Measurements from ENCODE around the gene DNM1L.

DNM1L gene

DNA sequence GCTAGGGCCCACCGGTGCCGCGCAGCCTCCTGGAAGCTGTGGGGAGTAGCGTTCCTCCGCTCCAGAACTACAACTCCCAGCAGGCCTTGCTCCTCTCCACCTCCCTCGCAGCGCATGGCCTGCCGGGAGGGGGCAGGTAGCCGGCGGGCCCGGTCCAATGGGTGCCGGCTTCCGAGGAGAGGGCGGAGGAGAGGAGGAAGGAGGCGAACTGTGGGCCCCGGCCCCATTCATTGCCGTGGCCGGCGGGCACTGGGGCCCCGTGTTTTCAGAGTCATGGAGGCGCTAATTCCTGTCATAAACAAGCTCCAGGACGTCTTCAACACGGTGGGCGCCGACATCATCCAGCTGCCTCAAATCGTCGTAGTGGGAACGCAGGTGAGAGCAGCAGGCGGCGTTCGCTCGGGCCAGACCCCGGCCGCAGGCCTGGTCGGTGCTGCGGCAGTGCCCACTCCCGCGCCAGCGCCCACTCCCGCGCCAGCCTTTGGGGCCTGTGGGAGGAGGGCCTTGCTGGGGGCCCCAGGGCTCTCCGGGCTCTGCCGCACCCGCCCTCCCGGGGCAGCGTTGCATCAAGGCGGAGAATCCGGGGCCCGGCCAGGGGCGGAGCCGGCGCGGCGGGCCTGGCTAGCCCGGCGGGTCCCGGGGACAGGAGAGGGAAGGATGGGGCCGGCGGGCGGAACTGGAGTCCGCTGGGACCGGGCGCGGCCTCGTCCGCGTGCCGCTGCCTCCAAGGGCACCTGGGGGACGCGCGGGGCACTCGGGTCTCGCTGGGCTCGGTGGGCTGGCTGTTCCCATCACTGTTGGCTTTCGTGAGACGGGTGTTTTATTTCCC, at the start of gene DNM1L:
Gene DNM1L (plus strand): TSS at position 211 of the 829 bp plus-strand sequence. CDS start 63 bp downstream, at position 274.
- peak; percentile 93 for DNase-seq

DNA sequence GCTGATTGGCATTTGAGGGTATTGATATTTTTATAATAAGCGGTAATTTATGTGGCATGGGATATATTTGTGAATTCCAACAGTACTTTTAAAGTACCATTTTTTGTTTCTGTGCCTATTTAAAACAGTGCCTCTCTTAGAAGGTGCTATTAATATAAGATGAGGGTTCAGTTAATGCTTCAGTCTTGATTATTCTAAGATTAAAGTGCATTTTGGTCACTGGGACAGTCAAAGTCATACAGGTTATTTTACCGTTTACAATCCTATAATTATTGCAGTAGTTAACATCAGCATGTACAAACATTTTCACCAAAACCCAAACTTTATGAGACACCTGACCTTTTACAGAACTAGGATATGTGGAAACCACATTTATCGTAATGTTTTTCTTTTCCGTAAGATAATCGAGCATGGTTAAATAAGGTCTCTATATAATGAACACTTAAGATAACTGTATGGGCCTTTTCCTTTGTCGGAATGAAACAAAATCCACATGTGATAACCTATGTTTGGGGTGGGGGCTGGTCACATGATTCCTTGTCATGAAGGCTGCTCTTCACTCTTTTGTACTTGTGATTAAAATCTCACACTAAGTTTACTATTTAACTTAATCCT, 37.7 kb upstream of the DNM1L start:
- DNase-seq, result no peak

DNA sequence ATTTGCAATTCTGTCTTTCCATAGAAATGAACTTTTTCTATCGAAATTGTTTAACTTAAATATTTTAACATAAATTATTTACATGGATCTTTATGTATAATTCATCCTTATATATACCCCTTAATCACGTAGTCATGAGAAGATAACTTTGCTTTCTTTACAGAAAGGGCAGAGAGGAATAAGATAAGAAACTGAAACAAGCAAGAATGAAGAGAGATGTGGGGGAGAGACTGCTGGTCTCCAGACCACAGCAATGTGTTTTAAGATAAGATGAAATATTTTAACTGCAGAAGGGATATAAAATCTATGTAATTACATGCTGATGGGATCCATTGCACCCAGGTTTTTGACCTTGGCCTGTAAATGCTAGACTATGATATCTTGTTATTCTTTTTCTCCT, 34.7 kb upstream of the DNM1L start:
- no peak for DNase-seq

DNA sequence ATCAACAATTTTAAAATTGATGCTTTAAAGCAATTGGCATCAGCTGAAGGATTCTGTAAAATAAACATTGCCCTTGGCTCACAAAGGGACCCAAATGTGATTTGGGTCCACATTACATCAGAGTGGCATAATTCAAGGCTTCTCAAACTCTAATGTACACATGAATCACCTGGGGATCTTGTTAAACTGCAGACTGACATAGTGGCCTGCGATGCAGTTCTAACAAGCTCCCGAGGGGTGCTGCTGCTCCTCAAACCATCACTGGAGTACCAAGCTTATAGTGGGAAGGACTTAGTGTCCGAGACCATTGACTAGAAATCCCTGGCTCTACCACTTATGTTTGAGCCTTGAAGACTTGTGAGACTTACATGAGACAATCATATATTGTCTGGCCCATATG, 31.8 kb upstream of the DNM1L start:
- no peak for DNase-seq

DNA sequence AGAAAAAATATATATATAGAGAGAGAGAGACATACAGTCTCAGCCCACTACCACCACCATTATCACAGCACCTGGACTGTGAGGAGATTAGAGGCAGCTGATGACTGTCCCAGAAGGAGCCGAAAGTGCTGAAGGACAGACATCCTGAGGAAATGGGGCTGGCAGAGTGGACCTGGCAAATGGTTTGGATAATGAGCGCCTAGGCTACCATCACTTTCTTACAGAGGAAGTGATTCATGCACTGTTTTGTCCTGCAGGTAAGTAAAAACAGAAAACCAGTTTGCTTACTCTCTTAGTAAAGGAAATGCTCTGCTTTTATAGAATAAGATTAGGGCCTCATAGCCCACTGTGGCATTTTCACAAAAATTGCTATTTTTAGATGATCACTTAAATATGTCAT, 28.6 kb upstream of the DNM1L start:
- no peak for DNase-seq

DNA sequence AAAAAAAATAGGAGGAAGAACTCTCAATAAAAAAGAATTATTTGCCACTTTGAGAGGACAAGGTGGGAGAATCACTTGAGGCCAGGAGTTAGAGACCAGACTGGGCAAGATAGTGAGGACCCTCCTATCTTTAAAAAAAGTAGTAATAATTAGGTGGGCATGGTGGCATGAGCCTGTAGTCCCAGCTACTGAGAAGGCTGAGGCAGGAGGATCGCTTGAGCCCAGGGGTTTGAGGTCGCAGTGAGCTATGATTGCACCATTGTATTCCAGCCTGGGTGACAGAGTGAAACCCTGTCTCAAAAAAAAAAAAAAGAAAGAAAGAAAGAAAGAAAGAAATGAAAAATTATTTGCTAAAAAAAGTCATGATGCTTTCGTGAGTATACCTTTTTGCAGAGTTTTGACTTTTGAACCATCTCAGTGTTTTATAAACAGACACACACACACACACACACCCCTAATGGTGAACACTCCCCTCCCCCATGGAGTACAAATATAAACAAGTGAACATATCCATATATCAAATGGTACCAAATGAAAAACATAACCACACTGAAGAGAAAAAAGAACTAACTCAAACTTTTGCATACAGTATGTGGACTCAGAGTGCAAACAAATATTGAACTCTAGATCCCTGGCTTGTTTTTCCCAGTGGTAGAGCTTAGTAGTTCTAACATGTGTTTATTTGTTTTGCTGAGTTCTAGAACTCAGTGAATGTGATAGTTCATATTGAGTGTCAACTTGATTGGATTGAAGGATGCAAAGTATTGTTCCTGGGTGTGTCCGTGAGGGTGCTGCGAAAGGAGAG, 27.7 kb upstream of the DNM1L start:
- DNase-seq, result no peak

DNA sequence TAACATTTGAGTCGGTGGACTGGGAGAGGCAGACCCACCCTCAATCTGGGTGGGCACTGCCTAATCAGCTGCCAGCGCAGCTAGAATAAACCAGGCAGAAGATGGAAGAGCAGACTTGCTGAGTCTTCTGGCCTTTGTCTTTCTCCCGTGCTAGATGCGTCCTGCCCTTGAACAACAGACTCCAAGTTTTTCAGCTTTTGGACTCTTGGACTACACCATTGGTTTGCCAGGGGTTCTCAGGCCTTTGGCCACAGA, 27.2 kb upstream of the DNM1L start:
- no peak for DNase-seq

DNA sequence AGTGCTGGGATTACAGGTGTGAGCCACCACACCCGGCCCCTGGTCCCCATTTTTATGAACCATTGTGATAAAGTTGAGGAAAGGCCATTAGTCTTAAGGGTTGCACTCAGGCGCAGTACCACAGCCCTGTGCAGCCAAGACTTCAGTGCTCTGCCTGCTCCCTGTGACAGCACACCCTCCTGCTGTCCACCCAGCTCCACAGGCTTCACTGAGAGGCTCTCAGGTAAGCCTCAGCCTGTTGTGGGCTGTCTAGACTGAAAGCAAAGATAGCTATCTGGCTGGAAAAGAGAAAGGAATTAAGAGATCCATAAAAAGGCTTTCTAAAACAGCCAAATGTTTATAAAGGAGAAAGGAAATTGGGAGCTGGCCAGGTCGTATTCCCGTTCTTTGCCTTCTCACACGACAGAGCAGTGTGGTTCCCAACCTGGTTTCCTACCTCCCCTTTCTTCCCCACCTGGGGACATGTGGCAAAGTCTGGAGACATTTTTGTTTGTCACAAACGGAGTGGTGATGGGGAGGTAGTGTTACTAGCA, 19.1 kb upstream of the DNM1L start:
- peak; percentile 3 for DNase-seq

DNA sequence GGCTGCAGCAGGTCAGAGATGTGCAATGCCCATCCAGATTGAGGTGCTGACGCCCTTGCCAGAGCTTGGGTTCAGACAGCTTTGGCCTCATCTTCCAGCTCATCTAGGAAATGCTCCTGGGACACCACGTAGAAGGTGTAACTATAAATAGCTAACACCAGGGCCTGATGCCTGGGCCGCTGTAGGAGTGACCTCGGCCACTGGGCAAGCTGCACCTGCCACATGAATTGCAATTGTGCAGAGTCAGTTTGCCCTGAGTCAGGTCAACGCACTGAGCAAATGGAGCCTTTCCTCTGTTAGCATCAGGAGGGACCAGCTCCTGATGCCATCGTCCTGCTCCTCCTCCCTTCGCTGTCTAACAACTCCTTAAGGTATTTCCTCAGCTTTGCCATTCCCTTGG, 17.4 kb upstream of the DNM1L start:
- no peak for DNase-seq

DNA sequence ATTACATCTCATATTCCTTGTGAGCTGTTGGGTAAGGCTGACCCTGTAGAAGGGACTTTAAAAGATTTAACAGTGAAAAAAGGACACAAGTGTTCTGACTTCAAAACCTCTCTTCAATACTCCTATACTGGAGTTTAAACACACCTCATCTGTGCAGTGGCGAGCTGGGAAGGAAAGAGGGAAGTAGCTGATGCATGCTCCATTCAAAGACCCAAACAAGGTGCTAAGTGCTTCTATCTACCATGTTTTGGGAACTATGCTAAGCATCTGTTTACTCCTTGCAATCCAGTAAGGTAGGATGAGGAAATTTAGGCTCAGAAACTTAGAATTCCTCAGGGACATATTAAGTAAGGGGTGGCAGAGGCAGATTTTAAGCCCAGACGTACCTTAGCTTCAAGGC, 16.4 kb upstream of the DNM1L start:
- no peak for DNase-seq

DNA sequence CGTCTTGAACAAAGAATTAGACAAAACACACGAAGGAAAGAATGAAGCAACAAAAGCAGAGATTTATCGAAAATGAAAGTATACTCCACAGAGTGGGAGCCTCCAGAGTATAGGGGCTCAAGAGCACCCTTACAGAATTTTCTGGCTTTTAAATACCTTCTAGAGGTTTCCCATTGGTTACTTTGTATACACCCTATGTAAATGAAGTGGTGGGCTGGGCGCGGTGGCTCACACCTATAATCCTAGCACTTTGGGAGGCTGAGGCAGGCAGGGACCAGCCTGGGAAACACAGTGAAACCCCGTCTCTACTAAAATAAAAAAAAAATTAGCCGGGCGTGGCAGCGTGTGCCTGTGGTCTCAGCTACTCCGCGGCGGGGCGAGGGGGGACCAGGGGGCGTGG, 13.1 kb upstream of the DNM1L start:
- DNase-seq, result no peak

DNA sequence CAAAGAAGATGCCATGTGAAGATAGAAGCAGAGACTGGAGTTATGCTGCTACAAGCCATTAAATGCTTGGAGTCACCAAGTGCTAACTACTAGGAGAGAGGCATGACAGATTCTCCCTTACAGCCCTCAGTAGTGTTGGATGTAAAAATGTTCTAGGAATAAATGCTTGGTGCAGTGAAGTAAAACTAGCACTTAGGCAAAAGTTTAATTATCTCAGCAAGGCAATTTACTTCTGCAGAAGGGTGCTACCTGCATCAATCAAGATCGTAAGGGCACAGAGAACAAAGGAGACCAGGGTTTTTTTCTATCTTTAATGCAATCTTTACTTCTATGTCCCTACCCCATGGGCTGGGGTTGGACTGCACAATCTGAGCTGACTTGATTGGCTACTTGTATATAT, 9.5 kb upstream of the DNM1L start:
- DNase-seq, result no peak

DNA sequence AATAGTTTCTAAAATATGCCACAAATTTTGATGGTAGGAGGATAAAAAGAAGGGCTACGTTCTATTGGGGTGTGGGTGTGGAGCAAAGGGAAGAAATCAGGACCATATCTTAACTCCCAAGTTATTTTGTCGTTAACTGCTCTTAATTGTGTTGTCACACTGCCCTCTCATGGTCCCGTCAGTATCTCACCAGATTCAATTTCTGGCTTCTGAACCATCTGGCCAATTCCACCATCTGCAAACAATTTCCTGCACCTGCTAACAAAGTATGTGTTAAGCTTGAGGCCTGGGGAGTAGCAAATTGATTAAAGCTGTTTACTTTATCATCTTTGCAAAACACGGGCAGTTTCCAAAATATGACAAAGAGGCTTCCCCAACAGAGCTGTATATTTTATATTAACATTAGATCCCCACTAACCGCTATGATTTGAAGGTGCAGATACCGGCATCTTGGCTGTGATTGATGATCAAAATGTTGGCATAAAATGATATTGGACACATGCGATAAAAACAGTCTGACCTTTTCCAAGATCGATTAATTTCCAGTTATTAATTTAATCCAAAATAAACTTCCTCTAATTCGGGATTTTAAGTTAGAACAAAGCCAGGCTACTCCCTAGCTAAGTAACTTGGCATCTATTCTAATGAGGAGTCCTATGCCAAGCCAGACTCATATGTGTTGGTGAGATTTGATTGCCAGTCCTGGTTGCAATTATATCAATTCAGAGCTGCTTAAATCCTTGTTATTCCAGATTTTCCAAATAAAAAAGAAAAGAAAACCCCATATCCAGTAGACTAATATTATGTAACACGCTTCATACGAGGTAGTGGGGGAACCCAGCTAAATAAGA, 6.9 kb upstream of the DNM1L start:
- DNase-seq, result peak; percentile 31

DNA sequence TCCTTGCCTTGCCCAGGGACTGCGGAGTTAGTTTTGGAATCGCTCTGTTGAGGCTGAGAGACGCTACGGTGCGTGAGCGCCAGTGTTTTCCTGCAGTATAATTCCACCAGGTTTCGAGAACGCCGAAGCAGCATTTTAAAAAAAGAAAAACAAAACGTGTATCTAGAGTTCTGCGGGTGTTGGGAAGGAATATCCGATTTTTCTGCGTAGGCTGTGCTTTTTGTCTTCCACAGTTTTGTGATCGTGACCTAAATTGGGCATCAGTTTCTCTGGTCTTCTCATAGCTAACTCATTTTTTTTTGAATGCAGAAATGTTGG, 778 bp downstream of the DNM1L start:
- DNase-seq, result peak; percentile 12

DNA sequence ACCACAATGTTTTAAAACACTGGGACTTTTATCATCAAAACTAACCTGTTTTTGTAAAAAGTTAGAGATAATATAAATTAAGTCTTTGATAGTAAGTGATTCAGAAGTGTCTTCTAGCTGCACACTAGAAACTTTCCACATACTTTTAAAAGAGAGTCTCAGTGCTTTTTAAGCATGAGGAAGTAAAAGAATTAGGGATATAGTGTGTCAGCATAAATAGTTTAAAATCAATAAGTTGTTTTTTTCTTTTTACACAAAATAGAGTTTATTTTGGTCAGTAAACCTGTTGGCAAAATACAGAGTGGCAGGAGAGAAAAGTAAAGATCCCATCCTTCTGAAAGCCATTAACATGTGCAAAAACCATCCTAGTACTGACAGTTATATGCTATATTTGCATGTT, 1.7 kb downstream of the DNM1L start:
- no peak for DNase-seq

DNA sequence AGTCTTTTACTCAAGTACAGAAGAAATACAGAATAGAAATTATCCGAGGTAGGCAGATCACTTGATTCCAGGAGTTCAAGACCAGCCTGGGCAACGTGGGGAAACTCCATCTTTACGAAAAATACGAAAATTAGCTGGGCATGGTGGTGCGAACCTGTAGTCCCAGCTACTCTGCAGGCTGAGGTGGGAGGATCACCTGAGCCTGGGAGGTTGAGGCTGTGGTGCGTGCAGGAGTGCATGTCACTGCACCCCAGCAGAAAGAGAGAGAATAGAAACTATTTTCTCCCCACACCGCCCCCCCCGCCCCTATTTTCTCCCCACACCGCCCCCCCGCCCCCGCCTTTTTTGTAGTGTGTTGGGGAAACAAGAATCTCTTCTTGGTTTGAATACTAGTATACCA, 2.2 kb downstream of the DNM1L start:
- DNase-seq, result no peak

DNA sequence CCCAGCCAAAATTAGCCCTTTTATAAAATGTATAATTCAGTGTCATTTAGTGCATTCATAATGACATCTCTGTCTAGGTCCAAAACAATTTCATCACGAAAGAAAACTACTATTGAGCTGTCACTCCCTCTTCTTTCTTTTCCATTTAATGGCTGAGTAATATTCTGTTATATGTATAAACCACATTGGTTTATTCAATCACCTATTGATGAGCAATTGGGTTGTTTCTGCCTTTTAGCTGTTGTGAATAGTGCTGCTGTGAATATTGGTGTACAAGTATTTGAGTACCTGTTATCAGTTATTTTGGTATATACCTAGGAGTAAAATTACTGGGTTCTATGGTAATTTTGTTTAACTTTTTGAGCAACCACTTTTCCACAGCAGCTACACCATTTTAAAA, 7.2 kb downstream of the DNM1L start:
- DNase-seq, result no peak

DNA sequence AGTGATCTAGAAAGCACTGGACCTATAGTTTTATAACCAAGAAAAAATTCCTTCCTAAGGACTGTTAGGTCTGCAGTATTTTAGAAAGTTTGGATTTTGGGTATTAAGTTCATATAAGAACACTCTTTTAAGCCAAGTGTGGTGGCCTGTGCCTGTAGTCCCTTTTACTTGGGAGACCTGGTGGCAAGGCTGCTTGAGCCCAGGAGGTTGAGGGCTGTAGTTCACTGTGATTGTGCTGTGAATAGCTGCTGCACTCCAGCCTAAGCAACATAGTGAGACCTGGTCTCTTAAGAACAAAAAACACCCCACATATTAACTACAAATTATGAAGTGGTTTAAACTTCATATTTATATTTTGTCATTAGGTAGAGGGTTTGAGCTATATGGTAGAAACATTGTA, 9.7 kb downstream of the DNM1L start:
- no peak for DNase-seq

DNA sequence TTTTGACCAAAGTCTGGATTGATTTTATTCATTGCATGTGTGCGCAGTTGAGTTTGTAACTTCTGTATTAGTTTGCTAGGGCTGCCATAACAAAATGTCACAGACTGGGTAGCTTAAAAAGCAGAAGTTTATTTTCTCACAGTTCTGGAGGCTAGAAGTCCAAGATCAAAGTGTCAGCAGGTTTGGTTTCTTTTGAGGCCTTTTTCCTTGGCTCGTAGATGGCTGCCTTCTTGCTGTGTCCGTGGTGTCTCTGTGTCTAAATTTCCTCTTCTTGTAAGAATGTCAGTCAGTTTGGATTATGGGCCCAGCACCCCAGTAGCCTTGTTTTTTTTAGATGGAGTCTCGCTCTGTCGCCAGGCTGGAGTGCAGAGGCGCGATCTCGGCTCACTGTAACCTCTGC, 11.8 kb downstream of the DNM1L start:
- no peak for DNase-seq

DNA sequence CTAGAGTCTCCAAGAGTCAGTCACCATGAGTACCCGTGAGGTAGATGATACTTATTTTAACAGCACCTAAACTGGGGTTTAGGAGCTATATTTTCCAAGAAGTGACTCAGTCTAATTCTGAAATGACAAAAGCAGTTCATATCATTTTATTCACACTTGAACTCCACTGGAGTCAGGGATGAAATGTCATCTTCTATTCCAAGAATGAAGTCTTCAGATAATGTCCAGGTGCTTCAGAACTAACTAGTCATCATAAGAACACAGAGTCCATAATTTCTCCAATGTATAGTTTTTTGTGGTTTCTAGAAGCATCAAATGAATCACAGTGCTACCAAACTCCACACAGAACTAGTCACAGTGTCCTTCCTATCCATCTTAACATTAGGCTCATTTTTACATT, 13.3 kb downstream of the DNM1L start:
- DNase-seq, result no peak

DNA sequence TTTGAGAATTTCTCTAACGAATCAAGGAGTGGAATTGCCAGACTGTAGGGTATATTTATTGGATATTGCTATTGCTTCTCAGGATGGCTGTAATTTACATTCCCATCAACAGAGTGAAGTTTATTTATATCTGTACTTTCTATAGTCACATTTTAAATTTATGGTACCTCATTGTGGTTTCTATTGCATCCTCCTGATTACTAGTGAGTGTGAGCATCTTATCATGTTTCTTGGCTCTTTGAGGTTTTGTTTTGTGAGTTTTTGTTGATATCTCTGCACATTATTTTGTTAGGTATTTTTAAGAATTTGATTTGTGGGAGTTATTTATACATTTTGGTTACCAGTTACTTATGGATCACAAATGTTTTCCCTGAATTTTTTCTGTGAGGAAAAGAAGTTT, 13.9 kb downstream of the DNM1L start:
- no peak for DNase-seq

DNA sequence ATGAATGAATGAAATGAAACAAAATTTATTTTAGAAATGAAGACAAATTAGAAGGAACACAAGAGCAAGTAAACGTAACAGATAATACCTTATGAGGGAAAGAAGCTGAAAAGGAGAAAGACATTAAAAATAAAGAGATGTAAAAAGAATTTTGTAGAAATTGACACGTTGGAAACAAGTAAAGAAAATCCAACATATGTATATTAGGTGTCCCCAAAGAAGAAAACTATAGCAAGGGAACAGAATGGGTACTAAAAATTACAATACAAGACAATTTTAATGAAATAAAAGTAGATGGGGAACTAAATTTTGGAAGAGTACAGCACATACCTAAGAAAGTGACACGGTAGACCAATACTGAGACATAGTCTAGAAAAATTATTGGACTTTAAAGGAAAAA, 16.7 kb downstream of the DNM1L start:
- DNase-seq, result no peak

DNA sequence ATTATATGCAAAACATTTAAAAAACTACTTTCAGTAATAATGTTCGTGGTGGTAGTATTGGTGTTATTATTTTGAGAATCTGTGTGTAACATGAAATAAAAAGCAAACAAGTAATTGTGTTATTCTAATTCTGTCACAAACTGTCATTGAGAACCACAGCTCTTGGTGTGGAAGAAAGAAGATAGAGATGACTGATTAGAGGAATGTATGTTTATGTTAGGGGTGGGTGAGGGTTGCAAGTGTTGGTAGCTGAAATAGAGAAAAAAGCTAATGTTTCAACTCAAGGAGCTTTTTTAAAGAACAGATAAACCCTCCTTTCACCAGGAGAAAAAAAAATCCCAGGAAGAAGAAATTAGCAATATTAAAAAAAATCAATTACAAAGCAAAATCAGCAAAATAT, 18.3 kb downstream of the DNM1L start:
- no peak for DNase-seq

Data from NCI-H2029 treated with DMSO at 0.1 percent for 48 hours (cell line).